DND-41 (cell line): ENCODE data around the gene ABCB7.

Experiments
- ATAC-seq: fragments of 200-7000 bp; cut with Tn5 transposase; 3 replicates; pipeline ENCODE4 v1.9.1; 2021; ENCODE audit warnings: low read depth; ENCODE audit not compliant: insufficient read depth
- DNase-seq: peaks from one replicate; pipeline ENCODE4 v3.0.0-alpha.2; 2020
- H2AFZ ChIP-seq: 2 replicates; pipeline ENCODE4 v1.6.0; 2012; ENCODE audit warnings: low read depth, low read length
- H3K27ac ChIP-seq: 2 replicates; pipeline ENCODE4 v1.5.1; 2012; ENCODE audit warnings: low read length, inconsistent platforms
- H3K27me3 ChIP-seq: fragments of 200-600 bp; sonication (generic); 2 replicates; pipeline ENCODE4 v1.6.0; 2012; ENCODE audit warnings: low read length, mild to moderate bottlenecking, inconsistent platforms; ENCODE audit not compliant: insufficient read depth, poor library complexity
- H3K36me3 ChIP-seq: 2 replicates; pipeline ENCODE4 v1.5.1; 2012; ENCODE audit warnings: low read length, inconsistent platforms; ENCODE audit not compliant: insufficient read depth
- H3K4me1 ChIP-seq: 2 replicates; pipeline ENCODE4 v1.5.1; 2012; ENCODE audit warnings: mild to moderate bottlenecking, low read length; ENCODE audit not compliant: insufficient read depth
- H3K4me2 ChIP-seq: 2 replicates; pipeline ENCODE4 v1.6.0; 2012; ENCODE audit warnings: mild to moderate bottlenecking, moderate library complexity, low read length, inconsistent platforms; ENCODE audit not compliant: insufficient read depth
- H3K4me3 ChIP-seq, 2 experiments: fragments of 200-600 bp in 1 of 2; shearing (Covaris generic) in 1 of 2; 2 replicates each; pipeline ENCODE4 v1.5.1; 2012 to 2016; ENCODE audit warnings: inconsistent platforms in 2 of 2, low read length in 2 of 2, mild to moderate bottlenecking in 2 of 2, low read depth in 1 of 2, moderate library complexity in 1 of 2
- H3K79me2 ChIP-seq: 2 replicates; pipeline ENCODE4 v1.6.0; 2012; ENCODE audit warnings: low read length, inconsistent platforms; ENCODE audit not compliant: insufficient read depth
- H3K9ac ChIP-seq: 2 replicates; pipeline ENCODE4 v1.6.0; 2012; ENCODE audit warnings: low read depth, mild to moderate bottlenecking, inconsistent platforms, low read length, moderate library complexity
- H3K9me3 ChIP-seq: 2 replicates; pipeline ENCODE4 v1.5.1; 2012; ENCODE audit warnings: low read length, moderate library complexity, mild to moderate bottlenecking, inconsistent platforms; ENCODE audit not compliant: insufficient read depth, severe bottlenecking
- H4K20me1 ChIP-seq: 2 replicates; pipeline ENCODE4 v1.6.0; 2012; ENCODE audit warnings: low read length; ENCODE audit not compliant: insufficient read depth
- EZH2 ChIP-seq: IDR thresholded peaks from 3 replicates; pipeline ENCODE4 v1.6.1; 2012; ENCODE audit warnings: borderline replicate concordance, low read depth, mild to moderate bottlenecking, moderate library complexity, low read length, inconsistent platforms; ENCODE audit not compliant: severe bottlenecking
- TF ChIP-seq, protein P1 (sequence below): IDR thresholded peaks from 2 replicates; pipeline ENCODE4 v1.5.1; 2012; ENCODE audit warnings: borderline replicate concordance, low read length, moderate library complexity, mild to moderate bottlenecking; ENCODE audit not compliant: poor library complexity, severe bottlenecking; ENCODE audit errors: extremely low read depth

Gene ABCB7

DNA sequence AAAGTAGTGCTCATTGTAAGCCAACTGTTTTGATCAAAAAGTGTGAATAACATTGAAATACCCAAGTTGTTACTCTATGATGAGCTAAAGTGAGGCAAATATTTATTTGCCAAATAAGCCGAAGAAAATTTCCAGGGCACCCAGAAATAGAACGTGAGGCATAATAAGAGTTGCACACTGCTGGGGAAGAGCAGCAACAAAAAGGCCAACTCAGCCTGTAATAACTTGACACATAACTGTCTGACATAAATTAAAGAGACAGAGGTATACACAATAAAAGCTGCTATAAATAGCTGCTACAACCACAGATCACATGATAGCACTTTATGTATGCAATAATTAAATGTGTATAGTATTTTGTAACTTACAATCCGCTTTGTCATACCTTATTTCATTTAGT, 2.0 kb upstream of the ABCB7 start:
- Histone ChIP-seq H4K20me1 (no peaks in the 10 kb centered on the region), H3K4me2 (no peak overlapping the region), H2AFZ (no peak overlapping the region), H3K36me3 (no peaks in the 10 kb centered on the region), H3K9ac (no peak overlapping the region), H3K4me1 (peaks cover 27% of the 10 kb centered on the region), H3K27me3 (no peaks in the 10 kb centered on the region), H3K4me3 (no peak overlapping the region), H3K27ac (no peak overlapping the region), H3K9me3 (no peaks in the 10 kb centered on the region), H3K79me2 (peaks cover 35% of the 10 kb centered on the region)
- ATAC-seq, result no peak
- TF ChIP-seq, protein P1, sequence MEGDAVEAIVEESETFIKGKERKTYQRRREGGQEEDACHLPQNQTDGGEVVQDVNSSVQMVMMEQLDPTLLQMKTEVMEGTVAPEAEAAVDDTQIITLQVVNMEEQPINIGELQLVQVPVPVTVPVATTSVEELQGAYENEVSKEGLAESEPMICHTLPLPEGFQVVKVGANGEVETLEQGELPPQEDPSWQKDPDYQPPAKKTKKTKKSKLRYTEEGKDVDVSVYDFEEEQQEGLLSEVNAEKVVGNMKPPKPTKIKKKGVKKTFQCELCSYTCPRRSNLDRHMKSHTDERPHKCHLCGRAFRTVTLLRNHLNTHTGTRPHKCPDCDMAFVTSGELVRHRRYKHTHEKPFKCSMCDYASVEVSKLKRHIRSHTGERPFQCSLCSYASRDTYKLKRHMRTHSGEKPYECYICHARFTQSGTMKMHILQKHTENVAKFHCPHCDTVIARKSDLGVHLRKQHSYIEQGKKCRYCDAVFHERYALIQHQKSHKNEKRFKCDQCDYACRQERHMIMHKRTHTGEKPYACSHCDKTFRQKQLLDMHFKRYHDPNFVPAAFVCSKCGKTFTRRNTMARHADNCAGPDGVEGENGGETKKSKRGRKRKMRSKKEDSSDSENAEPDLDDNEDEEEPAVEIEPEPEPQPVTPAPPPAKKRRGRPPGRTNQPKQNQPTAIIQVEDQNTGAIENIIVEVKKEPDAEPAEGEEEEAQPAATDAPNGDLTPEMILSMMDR, result no peak
- TF ChIP-seq EZH2, result no peak
- DNase-seq, result no peak

DNA sequence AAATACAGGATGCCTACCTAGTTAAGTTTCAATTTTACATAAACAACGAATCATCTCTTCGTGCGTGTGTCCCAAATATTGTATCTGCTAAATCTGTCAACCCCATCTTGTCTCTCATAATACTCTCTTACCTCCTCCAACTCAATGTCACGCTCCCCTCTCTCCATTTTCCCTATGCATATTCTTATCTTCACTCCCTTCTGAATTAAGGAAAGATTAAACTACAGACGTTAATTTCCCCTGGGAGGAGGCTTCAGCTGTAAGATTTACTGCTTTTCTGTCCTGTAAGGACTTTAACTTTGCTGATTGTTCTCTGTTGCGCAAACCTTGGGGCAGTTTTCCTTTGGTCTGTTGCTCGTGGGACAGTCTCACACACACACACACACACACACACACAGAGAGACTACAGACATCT, 455 bp upstream of the ABCB7 start:
- TF ChIP-seq, protein P1, result no peak
- TF ChIP-seq EZH2, result no peak
- ATAC-seq, result peak; percentile 30; the same call in 1 of the 3 replicates

DNA sequence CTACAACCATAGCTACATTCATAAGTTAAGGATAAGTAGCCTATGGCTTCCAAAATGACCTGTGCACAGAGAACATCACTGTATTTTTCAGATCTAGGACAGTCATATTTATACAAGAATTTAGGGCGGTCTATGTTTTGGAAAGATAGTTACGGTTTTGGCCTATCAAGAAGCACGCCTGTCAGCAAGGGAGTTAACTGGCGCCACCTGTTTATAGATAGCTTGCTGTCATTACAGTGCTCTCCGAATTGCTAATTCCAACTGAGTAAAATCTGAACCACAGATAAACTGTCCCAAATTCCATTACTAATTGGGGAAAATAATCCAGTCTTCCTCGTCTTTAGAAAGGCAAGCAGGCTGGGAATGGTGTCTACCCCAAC, 646 bp downstream of the ABCB7 start:
- Histone ChIP-seq H3K9me3 (no peaks in the 10 kb centered on the region), H3K4me3 (peak overlapping the region; percentile 68 to 84), H3K4me1 (peaks cover 27% of the 10 kb centered on the region), H3K4me2 (peak overlapping the region; percentile 73), H4K20me1 (no peaks in the 10 kb centered on the region), H3K27me3 (no peaks in the 10 kb centered on the region), H3K9ac (peak overlapping the region; percentile 80), H3K27ac (peak overlapping the region; percentile 87), H3K36me3 (no peaks in the 10 kb centered on the region), H3K79me2 (peaks cover 58% of the 10 kb centered on the region), H2AFZ (peak overlapping the region; percentile 93)
- ATAC-seq (peak; percentile 40; the same call in 2 of the 3 replicates), DNase-seq (no peak)
- TF ChIP-seq, protein P1, result no peak
- no peak for TF ChIP-seq EZH2

More for the DNA sequence above, 455 bp upstream of the ABCB7 start:
- peak overlapping the region; percentile 68 to 84; a peak in 3 of 4 replicates for H3K4me3 ChIP-seq
- H3K4me2 ChIP-seq, result peak overlapping the region; percentile 73
- H4K20me1 ChIP-seq, result no peaks in the 10 kb centered on the region
- H3K79me2 ChIP-seq, result peaks cover 49% of the 10 kb centered on the region
- peak overlapping the region; percentile 80 for H3K9ac ChIP-seq
- DNase-seq, result peak; percentile 5
- peak overlapping the region; percentile 87 for H3K27ac ChIP-seq
- peak overlapping the region; percentile 93 for H2AFZ ChIP-seq
- no peaks in the 10 kb centered on the region for H3K27me3 ChIP-seq
- H3K36me3 ChIP-seq, result no peaks in the 10 kb centered on the region
- peaks cover 27% of the 10 kb centered on the region for H3K4me1 ChIP-seq
- no peaks in the 10 kb centered on the region for H3K9me3 ChIP-seq
